Measurements from ENCODE around the gene ALG6. TPM values are rescaled to one million over a fixed set of nuclear protein-coding genes. Genes with fewer than 3 reads are reported as not detected.
"Not testable (repeated sequence)": the region's sequence is repeated elsewhere in the genome, so short reads cannot be mapped to it uniquely, and the experiment has no call there.

ALG6 gene
- total RNA-seq, 1 experiment from 2014 or later, result 22.7 TPM

- Histone ChIP-seq H3K4me3 (ENCODE audit: insufficient read depth, low read depth, low read length) (peak overlapping the region; percentile 91), H3K27me3 (ENCODE audit: control insufficient read depth, insufficient read depth, low read length) (peaks cover 73% of the 10 kb centered on the region), H3K36me3 (replicated peaks; ENCODE audit: control insufficient read depth, insufficient read depth, low read length) (no peaks in the 10 kb centered on the region)
- peak; percentile 36 for DNase-seq
These were observed 42.0 kb upstream of the ALG6 start for GRCh38 chr1:63325279-63325985.

GRCh38 chr1:63326106-63326472 lies 41.3 kb upstream of the ALG6 start:
- DNase-seq, result peak; percentile 77
- Histone ChIP-seq H3K36me3 (replicated peaks; ENCODE audit: control insufficient read depth, insufficient read depth, low read length) (no peaks in the 10 kb centered on the region), H3K4me3 (ENCODE audit: insufficient read depth, low read depth, low read length) (peak overlapping the region; percentile 23), H3K27me3 (ENCODE audit: control insufficient read depth, insufficient read depth, low read length) (peaks cover 73% of the 10 kb centered on the region)

GRCh38 chr1:63326473-63327380 lies 40.7 kb upstream of the ALG6 start:
- peak; percentile 63 for DNase-seq
- Histone ChIP-seq H3K36me3 (replicated peaks; ENCODE audit: control insufficient read depth, insufficient read depth, low read length) (no peaks in the 10 kb centered on the region), H3K27me3 (ENCODE audit: control insufficient read depth, insufficient read depth, low read length) (peaks cover 75% of the 10 kb centered on the region), H3K4me3 (ENCODE audit: insufficient read depth, low read depth, low read length) (peak overlapping the region; percentile 23)

- peak; percentile 88 for DNase-seq
- no peaks in the 10 kb centered on the region for H3K36me3 ChIP-seq (replicated peaks; ENCODE audit: control insufficient read depth, insufficient read depth, low read length)
- peak overlapping the region; percentile 23 for H3K4me3 ChIP-seq (ENCODE audit: insufficient read depth, low read depth, low read length)
- H3K27me3 ChIP-seq (ENCODE audit: control insufficient read depth, insufficient read depth, low read length), result peaks cover 78% of the 10 kb centered on the region
These were observed 39.9 kb upstream of the ALG6 start for GRCh38 chr1:63327417-63328054.

- peak; percentile 35 for DNase-seq
- H3K27me3 ChIP-seq (ENCODE audit: control insufficient read depth, insufficient read depth, low read length), result peaks cover 78% of the 10 kb centered on the region
- H3K4me3 ChIP-seq (ENCODE audit: insufficient read depth, low read depth, low read length), result no peak overlapping the region
- H3K36me3 ChIP-seq (replicated peaks; ENCODE audit: control insufficient read depth, insufficient read depth, low read length), result no peaks in the 10 kb centered on the region
These were observed 39.3 kb upstream of the ALG6 start for GRCh38 chr1:63328122-63328521.

GRCh38 chr1:63328781-63329180 lies 38.6 kb upstream of the ALG6 start:
- H3K27me3 ChIP-seq (ENCODE audit: control insufficient read depth, insufficient read depth, low read length), result peaks cover 76% of the 10 kb centered on the region
- no peak overlapping the region for H3K4me3 ChIP-seq (ENCODE audit: insufficient read depth, low read depth, low read length)
- peak; percentile 30 for DNase-seq
- H3K36me3 ChIP-seq (replicated peaks; ENCODE audit: control insufficient read depth, insufficient read depth, low read length), result no peaks in the 10 kb centered on the region

- peak; percentile 63 for DNase-seq
- peaks cover 66% of the 10 kb centered on the region for H3K27me3 ChIP-seq (ENCODE audit: control insufficient read depth, insufficient read depth, low read length)
- peak overlapping the region; percentile 49 for H3K4me3 ChIP-seq (ENCODE audit: insufficient read depth, low read depth, low read length)
These were observed 37.7 kb upstream of the ALG6 start for GRCh38 chr1:63329621-63330330.

GRCh38 chr1:63330331-63330916 lies 37.0 kb upstream of the ALG6 start:
- Histone ChIP-seq H3K27me3 (ENCODE audit: control insufficient read depth, insufficient read depth, low read length) (peaks cover 60% of the 10 kb centered on the region), H3K4me3 (ENCODE audit: insufficient read depth, low read depth, low read length) (peak overlapping the region; percentile 49), H3K36me3 (replicated peaks; ENCODE audit: control insufficient read depth, insufficient read depth, low read length) (no peaks in the 10 kb centered on the region)
- peak; percentile 71 for DNase-seq

More at GRCh38 chr1:63329621-63330330, 37.7 kb upstream of the ALG6 start:
- no peaks in the 10 kb centered on the region for H3K36me3 ChIP-seq (replicated peaks; ENCODE audit: control insufficient read depth, insufficient read depth, low read length)

GRCh38 chr1:63342402-63342801 lies 25.0 kb upstream of the ALG6 start:
- no peaks in the 10 kb centered on the region for H3K27me3 ChIP-seq (ENCODE audit: control insufficient read depth, insufficient read depth, low read length)
- H3K4me3 ChIP-seq (ENCODE audit: insufficient read depth, low read depth, low read length), result no peak overlapping the region
- H3K36me3 ChIP-seq (replicated peaks; ENCODE audit: control insufficient read depth, insufficient read depth, low read length), result no peaks in the 10 kb centered on the region
- DNase-seq, result no peak

GRCh38 chr1:63343922-63344321 lies 23.5 kb upstream of the ALG6 start:
- Histone ChIP-seq H3K4me3 (ENCODE audit: insufficient read depth, low read depth, low read length) (no peak overlapping the region), H3K36me3 (replicated peaks; ENCODE audit: control insufficient read depth, insufficient read depth, low read length) (no peaks in the 10 kb centered on the region), H3K27me3 (ENCODE audit: control insufficient read depth, insufficient read depth, low read length) (no peaks in the 10 kb centered on the region)
- DNase-seq, result peak; percentile 50

- no peak for DNase-seq
- H3K36me3 ChIP-seq (replicated peaks; ENCODE audit: control insufficient read depth, insufficient read depth, low read length), result no peaks in the 10 kb centered on the region
- no peak overlapping the region for H3K4me3 ChIP-seq (ENCODE audit: insufficient read depth, low read depth, low read length)
- no peaks in the 10 kb centered on the region for H3K27me3 ChIP-seq (ENCODE audit: control insufficient read depth, insufficient read depth, low read length)
These were observed 17.1 kb upstream of the ALG6 start for GRCh38 chr1:63350320-63350719.

- Histone ChIP-seq H3K27me3 (ENCODE audit: control insufficient read depth, insufficient read depth, low read length) (no peaks in the 10 kb centered on the region), H3K36me3 (replicated peaks; ENCODE audit: control insufficient read depth, insufficient read depth, low read length) (no peaks in the 10 kb centered on the region), H3K4me3 (ENCODE audit: insufficient read depth, low read depth, low read length) (no peak overlapping the region)
- no peak for DNase-seq
These were observed 14.7 kb upstream of the ALG6 start for GRCh38 chr1:63352736-63353135.

- not testable (repeated sequence) for H3K27me3 ChIP-seq (ENCODE audit: control insufficient read depth, insufficient read depth, low read length); DNase-seq; H3K36me3 ChIP-seq (replicated peaks; ENCODE audit: control insufficient read depth, insufficient read depth, low read length); H3K4me3 ChIP-seq (ENCODE audit: insufficient read depth, low read depth, low read length)
These were observed 11.2 kb upstream of the ALG6 start for GRCh38 chr1:63356234-63356633.

GRCh38 chr1:63359561-63359960 lies 7.9 kb upstream of the ALG6 start:
- H3K27me3 ChIP-seq (ENCODE audit: control insufficient read depth, insufficient read depth, low read length), result no peaks in the 10 kb centered on the region
- no peaks in the 10 kb centered on the region for H3K36me3 ChIP-seq (replicated peaks; ENCODE audit: control insufficient read depth, insufficient read depth, low read length)
- DNase-seq, result no peak
- no peak overlapping the region for H3K4me3 ChIP-seq (ENCODE audit: insufficient read depth, low read depth, low read length)

Measured in H7 (cell line).